NT2/D1 (cell line): Measurements from ENCODE around the gene TSPAN12.
A peak's percentile ranks its signal among the peaks of the same experiment; 100 is the strongest.
"Not testable (repeated sequence)": the region's sequence is repeated elsewhere in the genome, so short reads cannot be mapped to it uniquely, and the experiment has no call there.

Experiments
- DNase-seq: peaks from one replicate; pipeline ENCODE4 v3.0.0-alpha.2; 2011; ENCODE audit warnings: low read depth, low spot score
- H3K27me3 ChIP-seq: 2 replicates; pipeline ENCODE4 v1.6.0; 2011; ENCODE audit warnings: mild to moderate bottlenecking; ENCODE audit not compliant: insufficient read length, insufficient read depth
- H3K36me3 ChIP-seq: 2 replicates; pipeline ENCODE4 v1.6.1; 2011; ENCODE audit warnings: mild to moderate bottlenecking, low read length, mixed read lengths; ENCODE audit not compliant: insufficient read depth, insufficient read length
- H3K4me1 ChIP-seq: 2 replicates; pipeline ENCODE4 v1.5.1; 2011; ENCODE audit not compliant: insufficient read depth, insufficient read length
- H3K4me3 ChIP-seq: 2 replicates; pipeline ENCODE4 v1.5.1; 2011; ENCODE audit warnings: low read depth; ENCODE audit not compliant: insufficient read length
- H3K9ac ChIP-seq: 2 replicates; pipeline ENCODE4 v1.6.0; 2011; ENCODE audit warnings: low read depth; ENCODE audit not compliant: insufficient read length
- H3K9me3 ChIP-seq: 2 replicates; pipeline ENCODE4 v1.5.1; 2011; ENCODE audit warnings: mild to moderate bottlenecking, low read length; ENCODE audit not compliant: insufficient read depth
- SUZ12 ChIP-seq: IDR thresholded peaks from 2 replicates; pipeline ENCODE4 v1.6.1; 2011; ENCODE audit not compliant: insufficient read length, insufficient read depth; ENCODE audit errors: extremely low read depth
- YY1 ChIP-seq: IDR thresholded peaks from 2 replicates; pipeline ENCODE4 v1.6.1; 2011; ENCODE audit not compliant: insufficient read length, insufficient read depth
- ZNF274 ChIP-seq: IDR thresholded peaks from 2 replicates; pipeline ENCODE4 v1.6.1; 2011; ENCODE audit warnings: mild to moderate bottlenecking, low read depth, low read length

The TSPAN12 gene

GRCh38 chr7:120857588-120858573, at the start of gene TSPAN12:
TSPAN12 (minus strand) TSS chr7:120858144; CDS start chr7:120856763, 1,381 bp downstream.
- Histone ChIP-seq H3K9ac (peak within 1 kb of the TSS; percentile 81), H3K36me3 (no peaks in the 10 kb centered on the region), H3K4me3 (peak within 1 kb of the TSS; percentile 55), H3K9me3 (no peaks in the 10 kb centered on the region), H3K27me3 (no peaks in the 10 kb centered on the region), H3K4me1 (no peaks in the 10 kb centered on the region)
- no peak for TF ChIP-seq ZNF274
- TF ChIP-seq YY1: no peak
- no peak for TF ChIP-seq SUZ12
- DNase-seq: peak; percentile 77

GRCh38 chr7:120898715-120899499, 41.0 kb upstream of the TSPAN12 start:
- Histone ChIP-seq H3K27me3 (no peaks in the 10 kb centered on the region), H3K9ac (no peak overlapping the region), H3K4me3 (no peak overlapping the region), H3K36me3 (no peaks in the 10 kb centered on the region), H3K9me3 (peaks cover 25% of the 10 kb centered on the region; the same call in 1 of the 2 replicates), H3K4me1 (no peaks in the 10 kb centered on the region)
- DNase-seq: no peak
- TF ChIP-seq YY1 (no peak), ZNF274 (no peak), SUZ12 (no peak)

DNA sequence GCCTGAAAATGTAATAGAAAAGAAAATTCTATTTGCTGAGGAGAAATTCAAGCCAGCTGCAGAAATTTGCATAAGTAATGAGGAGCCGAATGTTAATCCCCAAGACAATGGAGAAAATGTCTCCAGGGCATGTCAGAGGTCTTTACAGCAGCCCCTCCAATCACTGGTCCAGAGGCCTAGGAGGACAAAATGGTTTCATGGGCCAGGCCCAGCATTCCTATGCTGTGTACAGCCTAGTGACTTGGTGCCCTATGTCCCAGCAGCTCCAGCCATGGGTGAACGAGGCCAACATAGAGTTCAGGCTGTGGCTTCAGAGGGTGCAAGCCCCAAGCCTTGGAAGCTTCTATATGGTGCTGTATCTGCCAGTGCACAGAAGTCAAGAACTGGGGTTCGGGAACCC, 37.3 kb upstream of the TSPAN12 start:
- H3K36me3 ChIP-seq, H3K9ac ChIP-seq, DNase-seq, H3K4me1 ChIP-seq, H3K27me3 ChIP-seq, H3K4me3 ChIP-seq: not testable (repeated sequence)
- peaks cover 30% of the 10 kb centered on the region; the same call in 1 of the 2 replicates for H3K9me3 ChIP-seq

DNA sequence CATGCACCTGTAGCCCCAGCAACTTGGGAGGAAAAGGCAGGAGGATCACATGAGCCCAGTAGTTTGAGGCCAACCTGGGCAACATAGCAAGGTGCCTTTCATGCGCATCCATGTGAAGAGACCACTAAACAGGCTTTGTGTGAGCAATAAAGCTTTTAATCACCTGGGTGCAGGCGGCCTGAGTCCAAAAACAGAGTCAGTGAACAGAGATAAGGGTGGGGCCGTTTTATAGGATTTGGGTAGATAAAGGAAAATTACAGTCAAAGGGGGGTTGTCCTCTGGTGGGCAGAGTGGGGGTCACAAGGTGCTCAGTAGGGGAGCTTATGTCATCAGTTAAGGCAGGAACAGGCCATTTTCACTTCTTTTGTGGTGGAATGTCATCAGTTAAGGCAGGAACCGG, 27.7 kb upstream of the TSPAN12 start:
- not testable (repeated sequence) for H3K36me3 ChIP-seq, H3K9ac ChIP-seq, H3K9me3 ChIP-seq, DNase-seq, H3K27me3 ChIP-seq, H3K4me3 ChIP-seq, H3K4me1 ChIP-seq

GRCh38 chr7:120877701-120878100, 19.8 kb upstream of the TSPAN12 start:
- Histone ChIP-seq H3K36me3 (no peaks in the 10 kb centered on the region), H3K9ac (no peak overlapping the region), H3K27me3 (no peaks in the 10 kb centered on the region), H3K4me3 (no peak overlapping the region), H3K9me3 (no peaks in the 10 kb centered on the region), H3K4me1 (no peaks in the 10 kb centered on the region)
- TF ChIP-seq SUZ12 (no peak), ZNF274 (no peak), YY1 (no peak)
- DNase-seq: no peak

- no peaks in the 10 kb centered on the region for H3K4me1 ChIP-seq
- no peak for TF ChIP-seq ZNF274
- no peak for TF ChIP-seq SUZ12
- no peak for TF ChIP-seq YY1
- no peaks in the 10 kb centered on the region for H3K9me3 ChIP-seq
- H3K9ac ChIP-seq: no peak overlapping the region
- no peak overlapping the region for H3K4me3 ChIP-seq
- H3K36me3 ChIP-seq: no peaks in the 10 kb centered on the region
- H3K27me3 ChIP-seq: no peaks in the 10 kb centered on the region
- no peak for DNase-seq
Measured at GRCh38 chr7:120876922-120877321, 19.0 kb upstream of the TSPAN12 start.

DNA sequence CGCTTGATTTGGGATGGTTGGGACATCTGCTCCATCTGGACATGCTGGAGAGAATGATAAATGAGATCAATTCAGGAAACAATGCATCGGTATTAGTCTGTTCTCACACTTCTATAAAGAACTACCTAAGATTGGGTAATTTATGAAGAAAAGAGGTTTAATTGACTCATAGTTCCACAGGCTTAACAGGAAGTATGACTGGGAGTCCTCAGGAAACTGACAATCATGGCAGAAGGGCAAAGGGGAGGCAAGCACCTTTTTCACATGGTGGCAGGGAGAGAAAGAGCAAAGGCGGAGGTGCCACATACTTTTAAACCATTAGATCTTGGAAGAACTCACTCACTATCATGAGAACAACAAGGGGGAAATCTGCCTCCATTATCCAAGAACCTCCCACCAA, 16.8 kb upstream of the TSPAN12 start:
- Histone ChIP-seq H3K4me1 (no peaks in the 10 kb centered on the region), H3K9me3 (no peaks in the 10 kb centered on the region), H3K36me3 (no peaks in the 10 kb centered on the region), H3K27me3 (no peaks in the 10 kb centered on the region), H3K4me3 (no peak overlapping the region), H3K9ac (no peak overlapping the region)
- no peak for TF ChIP-seq ZNF274
- TF ChIP-seq YY1: no peak
- TF ChIP-seq SUZ12: no peak
- DNase-seq: no peak
